ENCODE data around the gene RNASE1. TPM values are rescaled to one million over a fixed set of nuclear protein-coding genes. Genes with fewer than 3 reads are reported as not detected.
"Not testable (repeated sequence)": the region's sequence is repeated elsewhere in the genome, so short reads cannot be mapped to it uniquely, and the experiment has no call there.

The RNASE1 gene
- total and polyA plus RNA-seq, 8 donors = 51.6 to 604 (median 237) TPM

- H3K36me3 ChIP-seq = no peaks in the 10 kb centered on the region
- H3K4me1 ChIP-seq = peaks cover 0 to 10% (median 0%) of the 10 kb centered on the region in 4 donors
- 74 to 93% (median 87%) methylated on average over 2 of the region's 2 CpGs for WGBS, 5 donors
- no peaks in the 10 kb centered on the region for H3K27me3 ChIP-seq
- no peak overlapping the region for H3K27ac ChIP-seq
- intact Hi-C loops (cut with DNase I; ENCODE audit: low total_unique reads) = no loop called here
- TF ChIP-seq EP300 (IDR thresholded peaks at IDR 0.05) (no peak), POLR2AphosphoS5 (IDR thresholded peaks at IDR 0.05) (no peak), CTCF (IDR thresholded peaks at IDR 0.05) (no peak), POLR2A (IDR thresholded peaks at IDR 0.05) (no peak)
- no peak overlapping the region for H3K4me3 ChIP-seq
- H3K9me3 ChIP-seq = no peaks in the 10 kb centered on the region
- no peak for DNase-seq
Measured at GRCh38 chr14:20834899-20835298, 32.3 kb upstream of the RNASE1 start.

DNA sequence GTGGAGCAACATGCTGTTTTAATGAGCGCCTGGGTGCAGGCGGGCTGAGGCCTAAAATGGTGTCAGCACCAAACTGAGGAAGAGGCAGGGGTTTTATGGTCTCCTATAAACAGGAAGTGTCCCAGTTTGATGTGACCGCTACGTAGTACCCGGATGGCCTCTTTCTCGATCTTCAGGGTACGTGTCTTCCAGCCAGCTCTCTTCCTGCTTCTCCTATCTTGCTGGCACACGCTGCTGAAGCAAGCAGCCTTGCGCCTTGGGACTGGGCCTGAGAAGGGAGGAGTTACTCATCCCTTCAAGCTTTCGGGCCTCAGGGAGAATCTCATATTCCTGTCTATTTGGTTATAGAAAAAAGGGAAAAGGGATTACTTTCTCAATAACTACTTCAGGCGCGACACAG lies 28.2 kb upstream of the RNASE1 start:
- Histone ChIP-seq H3K4me3 (no peak overlapping the region), H3K27me3 (no peaks in the 10 kb centered on the region), H3K4me1 (no peaks in the 10 kb centered on the region), H3K27ac (no peak overlapping the region), H3K36me3 (no peaks in the 10 kb centered on the region), H3K9me3 (peaks cover 6 to 21% (median 13%) of the 10 kb centered on the region in 4 donors)
- TF ChIP-seq POLR2A (IDR thresholded peaks at IDR 0.05) (no peak), EP300 (IDR thresholded peaks at IDR 0.05) (no peak), POLR2AphosphoS5 (IDR thresholded peaks at IDR 0.05) (no peak), CTCF (IDR thresholded peaks at IDR 0.05) (no peak)
- intact Hi-C loops (cut with DNase I; ENCODE audit: low total_unique reads) = no loop called here
- WGBS, 5 donors = 91 to 96% (median 94%) methylated on average over 12 of the region's 12 CpGs
- DNase-seq = no peak

DNA sequence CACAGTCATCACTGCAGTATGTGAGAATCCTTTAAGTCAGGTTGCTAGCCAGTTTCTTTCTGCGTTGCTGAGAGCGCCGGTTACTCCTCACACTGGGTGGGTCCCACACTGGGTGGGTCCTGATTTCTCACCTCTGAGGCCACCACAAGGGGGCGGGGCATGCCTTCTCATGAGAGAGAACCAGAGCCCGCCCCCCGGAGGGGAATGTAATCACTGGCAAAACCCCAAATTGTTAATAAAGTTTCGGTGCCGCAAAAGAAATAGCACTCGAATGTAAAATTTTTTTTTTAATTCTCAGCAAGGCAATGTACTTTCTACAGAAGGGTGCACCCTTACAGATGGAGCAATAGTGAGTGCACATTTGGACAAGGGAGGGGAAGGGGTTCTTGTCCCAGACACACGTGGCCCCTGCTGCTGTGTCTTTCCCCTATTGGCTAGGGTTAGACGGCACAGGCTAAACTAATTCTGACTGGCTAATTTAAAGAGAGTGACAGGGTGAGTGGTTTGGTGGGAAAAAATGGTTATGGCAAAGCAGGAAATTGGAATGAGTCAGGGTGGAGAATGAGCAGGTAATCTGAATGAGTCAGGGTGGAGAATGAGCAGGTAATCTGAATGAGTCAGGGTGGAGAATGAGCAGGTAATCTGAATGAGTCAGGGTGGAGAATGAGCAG lies 25.5 kb upstream of the RNASE1 start:
- H3K4me1 ChIP-seq; intact Hi-C loops (cut with DNase I; ENCODE audit: low total_unique reads); DNase-seq; H3K27ac ChIP-seq; H3K36me3 ChIP-seq; H3K27me3 ChIP-seq; H3K4me3 ChIP-seq: not testable (repeated sequence)
- 90 to 95% (median 93%) methylated on average over 11 of the region's 11 CpGs for WGBS, 5 donors
- peaks cover 6 to 21% (median 13%) of the 10 kb centered on the region in 4 donors for H3K9me3 ChIP-seq

GRCh38 chr14:20827326-20827725 lies 24.7 kb upstream of the RNASE1 start:
- Histone ChIP-seq H3K27me3 (no peaks in the 10 kb centered on the region), H3K36me3 (no peaks in the 10 kb centered on the region), H3K9me3 (peaks cover 6 to 21% (median 13%) of the 10 kb centered on the region in 4 donors), H3K4me1 (no peaks in the 10 kb centered on the region), H3K4me3 (no peak overlapping the region), H3K27ac (no peak overlapping the region)
- TF ChIP-seq EP300 (IDR thresholded peaks at IDR 0.05) = no peak
- TF ChIP-seq POLR2AphosphoS5 (IDR thresholded peaks at IDR 0.05) = no peak
- no peak for TF ChIP-seq POLR2A (IDR thresholded peaks at IDR 0.05)
- no peak for TF ChIP-seq CTCF (IDR thresholded peaks at IDR 0.05)
- 61 to 73% (median 64%) methylated on average over 3 of the region's 3 CpGs for WGBS, 5 donors
- no peak for DNase-seq
- intact Hi-C loops (cut with DNase I; ENCODE audit: low total_unique reads) = no loop called here

GRCh38 chr14:20826666-20827065 lies 24.0 kb upstream of the RNASE1 start:
- intact Hi-C loops (cut with DNase I; ENCODE audit: low total_unique reads); H3K36me3 ChIP-seq; H3K4me3 ChIP-seq; DNase-seq; H3K27me3 ChIP-seq; H3K27ac ChIP-seq; H3K4me1 ChIP-seq: not testable (repeated sequence)
- WGBS, 5 donors = 74 to 83% (median 79%) methylated on average over 1 of the region's 1 CpG
- H3K9me3 ChIP-seq = peaks cover 6 to 21% (median 13%) of the 10 kb centered on the region in 4 donors
